Retinal pigment epithelial cell (primary cell): ENCODE data around the gene ACAP3.

Source experiments
- DNase-seq: peaks from one replicate; pipeline ENCODE4 v3.0.0-alpha.2; 2010; ENCODE audit warnings: low read depth
- H3K4me3 ChIP-seq: 2 replicates; pipeline ENCODE4 v1.5.1; 2011; ENCODE audit warnings: mild to moderate bottlenecking, low read length, control low read depth, moderate library complexity
- TF ChIP-seq, protein P1 (sequence below): conservative IDR thresholded peaks from 2 replicates; pipeline ENCODE4 v1.5.1; 2011; ENCODE audit warnings: low read depth, low read length, control low read depth, inconsistent platforms

The ACAP3 gene

DNA sequence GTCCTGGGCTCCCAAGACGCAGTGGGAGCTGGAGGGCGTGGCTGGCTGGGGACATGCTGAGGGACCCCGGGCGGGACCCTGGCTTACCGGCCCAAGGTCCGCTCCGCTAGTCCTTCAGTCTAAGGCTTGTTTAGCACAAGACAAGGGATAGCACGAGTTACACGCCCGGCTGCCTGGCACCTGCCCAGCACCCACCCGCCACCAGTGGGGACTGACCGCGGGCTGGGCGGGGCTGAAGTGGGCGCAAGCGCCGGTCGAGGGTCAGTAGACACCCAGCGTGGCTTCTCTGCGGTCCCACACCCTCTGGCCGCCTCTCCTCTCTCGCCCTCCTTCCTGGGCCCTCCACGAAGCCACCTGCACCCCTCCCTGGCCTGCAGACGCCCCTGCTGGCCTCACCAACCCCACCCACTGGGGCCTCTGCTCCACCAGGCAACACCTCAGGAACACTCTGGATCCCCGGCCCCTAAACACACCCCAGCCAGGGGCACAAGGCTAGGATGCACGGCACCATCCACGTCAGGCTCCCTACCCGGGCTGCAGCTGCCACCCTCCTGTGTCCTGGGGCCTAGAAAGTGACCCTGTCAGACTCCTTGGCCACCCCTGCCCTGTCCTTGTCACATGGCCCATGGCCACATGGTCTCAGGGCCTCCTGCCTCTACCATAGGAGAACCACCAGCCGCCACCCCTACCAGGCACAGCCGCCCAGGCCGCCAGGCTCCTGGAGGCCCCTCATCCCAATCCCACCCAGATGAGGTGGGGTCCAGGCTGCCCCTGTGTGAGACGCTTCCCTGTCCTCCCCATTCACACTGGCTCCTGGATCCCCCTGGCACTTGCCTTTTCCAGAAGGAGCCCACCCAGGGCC lies 29.4 kb upstream of the ACAP3 start:
- TF ChIP-seq, protein P1, sequence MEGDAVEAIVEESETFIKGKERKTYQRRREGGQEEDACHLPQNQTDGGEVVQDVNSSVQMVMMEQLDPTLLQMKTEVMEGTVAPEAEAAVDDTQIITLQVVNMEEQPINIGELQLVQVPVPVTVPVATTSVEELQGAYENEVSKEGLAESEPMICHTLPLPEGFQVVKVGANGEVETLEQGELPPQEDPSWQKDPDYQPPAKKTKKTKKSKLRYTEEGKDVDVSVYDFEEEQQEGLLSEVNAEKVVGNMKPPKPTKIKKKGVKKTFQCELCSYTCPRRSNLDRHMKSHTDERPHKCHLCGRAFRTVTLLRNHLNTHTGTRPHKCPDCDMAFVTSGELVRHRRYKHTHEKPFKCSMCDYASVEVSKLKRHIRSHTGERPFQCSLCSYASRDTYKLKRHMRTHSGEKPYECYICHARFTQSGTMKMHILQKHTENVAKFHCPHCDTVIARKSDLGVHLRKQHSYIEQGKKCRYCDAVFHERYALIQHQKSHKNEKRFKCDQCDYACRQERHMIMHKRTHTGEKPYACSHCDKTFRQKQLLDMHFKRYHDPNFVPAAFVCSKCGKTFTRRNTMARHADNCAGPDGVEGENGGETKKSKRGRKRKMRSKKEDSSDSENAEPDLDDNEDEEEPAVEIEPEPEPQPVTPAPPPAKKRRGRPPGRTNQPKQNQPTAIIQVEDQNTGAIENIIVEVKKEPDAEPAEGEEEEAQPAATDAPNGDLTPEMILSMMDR: no peak

DNA sequence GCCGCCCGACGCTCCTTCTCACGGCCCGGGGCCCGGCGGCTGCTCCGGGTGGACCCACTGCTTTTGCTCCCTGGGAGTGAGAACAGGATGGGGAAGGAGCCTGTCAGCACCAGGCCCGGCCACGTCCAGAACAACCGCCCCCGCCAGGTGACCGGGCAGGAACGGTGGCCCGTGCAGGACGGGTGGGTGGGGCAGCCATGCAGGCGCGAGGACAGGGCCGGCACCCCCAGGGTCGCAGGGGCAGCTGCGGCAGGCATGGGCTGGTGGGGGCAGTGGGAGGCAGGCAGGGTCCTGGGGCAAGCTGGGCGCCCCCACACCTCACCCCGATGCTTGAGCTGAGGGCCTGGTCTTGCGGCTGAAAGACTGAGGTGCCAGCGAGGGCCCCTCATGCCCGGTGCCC lies 28.7 kb upstream of the ACAP3 start:
- no peak overlapping the region for H3K4me3 ChIP-seq
- TF ChIP-seq, protein P1: no peak
- no peak for DNase-seq

More for the DNA sequence above, 29.4 kb upstream of the ACAP3 start:
- no peak for DNase-seq
- H3K4me3 ChIP-seq: no peak overlapping the region

DNA sequence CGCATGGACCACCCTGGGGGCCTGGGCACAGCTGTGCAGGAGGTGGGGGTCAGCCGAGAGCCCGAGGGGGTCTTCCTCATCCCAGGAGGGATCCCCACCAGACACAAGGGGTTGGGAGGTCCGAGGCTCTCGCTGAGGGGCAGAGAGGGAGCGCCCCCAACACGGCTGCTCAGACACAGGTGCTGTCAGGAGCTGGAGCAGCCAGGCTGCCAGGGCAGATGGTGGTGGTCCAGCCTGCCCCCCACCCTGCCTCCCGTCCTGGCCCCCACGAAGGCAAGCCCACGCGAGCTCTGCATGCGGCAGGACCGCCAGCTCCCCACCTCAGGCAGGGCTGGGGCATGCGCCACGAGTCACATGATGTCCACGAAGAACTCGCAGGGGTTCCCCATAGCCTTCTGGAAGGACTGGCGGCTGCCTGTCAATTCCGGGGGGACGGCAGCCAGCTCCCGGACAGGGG lies 28.1 kb upstream of the ACAP3 start:
- H3K4me3 ChIP-seq: no peak overlapping the region
- DNase-seq: no peak
- TF ChIP-seq, protein P1: no peak

DNA sequence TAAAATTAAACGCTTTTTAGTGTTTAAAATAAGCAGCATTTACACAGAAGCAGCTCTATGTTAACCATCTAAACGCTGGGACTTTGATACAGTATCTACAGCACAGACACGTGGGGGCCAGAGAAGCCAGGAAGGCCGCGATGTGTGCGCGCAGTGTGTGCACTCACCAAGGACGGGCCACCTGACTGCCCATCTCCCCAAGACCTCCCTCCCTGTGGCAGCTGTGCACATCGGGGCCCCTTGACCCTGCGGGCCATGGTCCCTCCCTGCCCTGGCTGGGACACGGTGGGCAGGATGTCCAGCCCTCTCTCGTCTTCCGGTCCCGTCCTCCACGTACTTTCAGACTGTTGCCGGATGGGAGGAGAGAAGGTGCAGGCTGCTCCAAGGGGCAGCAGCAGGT lies 27.6 kb upstream of the ACAP3 start:
- TF ChIP-seq, protein P1: no peak
- no peak overlapping the region for H3K4me3 ChIP-seq
- DNase-seq: no peak

DNA sequence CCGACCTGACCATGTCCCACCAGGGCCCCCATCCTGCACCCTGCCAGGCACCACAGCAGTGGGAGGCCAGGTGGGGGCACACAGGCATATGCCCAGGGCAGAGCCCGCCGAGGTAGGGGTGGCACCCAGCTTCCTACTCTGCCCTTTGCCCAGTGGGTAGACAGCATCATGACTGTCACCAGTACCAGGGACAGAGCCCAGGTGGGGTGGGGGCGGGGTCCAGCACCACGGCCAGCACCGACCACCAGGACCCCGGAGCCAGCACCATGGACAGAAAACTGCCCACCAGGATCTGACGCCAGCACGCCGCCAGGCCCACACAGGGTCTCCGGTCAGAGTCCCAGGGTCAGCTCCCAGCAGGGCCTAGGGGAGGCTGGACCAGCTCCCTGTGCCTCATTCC lies 27.1 kb upstream of the ACAP3 start:
- no peak for DNase-seq
- H3K4me3 ChIP-seq: no peak overlapping the region
- TF ChIP-seq, protein P1: no peak

DNA sequence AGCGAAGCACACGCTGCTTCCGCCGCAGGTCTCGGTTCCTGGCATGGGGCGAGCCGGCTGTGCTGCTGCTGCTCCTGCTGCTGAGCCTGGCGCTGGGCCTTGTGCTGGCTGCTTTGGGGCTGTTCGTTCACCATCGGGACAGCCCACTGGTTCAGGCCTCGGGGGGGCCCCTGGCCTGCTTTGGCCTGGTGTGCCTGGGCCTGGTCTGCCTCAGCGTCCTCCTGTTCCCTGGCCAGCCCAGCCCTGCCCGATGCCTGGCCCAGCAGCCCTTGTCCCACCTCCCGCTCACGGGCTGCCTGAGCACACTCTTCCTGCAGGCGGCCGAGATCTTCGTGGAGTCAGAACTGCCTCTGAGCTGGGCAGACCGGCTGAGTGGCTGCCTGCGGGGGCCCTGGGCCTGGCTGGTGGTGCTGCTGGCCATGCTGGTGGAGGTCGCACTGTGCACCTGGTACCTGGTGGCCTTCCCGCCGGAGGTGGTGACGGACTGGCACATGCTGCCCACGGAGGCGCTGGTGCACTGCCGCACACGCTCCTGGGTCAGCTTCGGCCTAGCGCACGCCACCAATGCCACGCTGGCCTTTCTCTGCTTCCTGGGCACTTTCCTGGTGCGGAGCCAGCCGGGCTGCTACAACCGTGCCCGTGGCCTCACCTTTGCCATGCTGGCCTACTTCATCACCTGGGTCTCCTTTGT lies 26.0 kb upstream of the ACAP3 start:
- TF ChIP-seq, protein P1: no peak
- no peak for DNase-seq
- no peak overlapping the region for H3K4me3 ChIP-seq
